ENCODE data around the gene LLPH. TPM values are rescaled to one million over a fixed set of nuclear protein-coding genes. Genes with fewer than 3 reads are reported as not detected.
A peak's percentile ranks its signal among the peaks of the same experiment; 100 is the strongest.

LLPH gene
- total and polyA plus RNA-seq, 9 donors: 3.3 to 56.0 (median 21.5) TPM

- DNase-seq: no peak
- H3K9me3 ChIP-seq: no peaks in the 10 kb centered on the region
- no peaks in the 10 kb centered on the region for H3K4me1 ChIP-seq (ENCODE audit: insufficient read depth)
- TF ChIP-seq POLR2A (IDR thresholded peaks at IDR 0.05): no peak
- TF ChIP-seq EP300 (IDR thresholded peaks at IDR 0.05): no peak
- no peak for TF ChIP-seq CTCF (IDR thresholded peaks at IDR 0.05)
- no peaks in the 10 kb centered on the region for H3K27me3 ChIP-seq
- intact Hi-C loops (cut with DNase I): loop anchor here in 1 of 4 donors (10.0 kb wide), 1 partner anchor 1214 kb away; no protein-coding TSS in a partner anchor
- 68 to 71% (median 70%) methylated on average over 4 of the region's 4 CpGs for WGBS, 3 donors
- no peak overlapping the region for H3K27ac ChIP-seq
- no peak overlapping the region for H3K4me3 ChIP-seq
- no peaks in the 10 kb centered on the region for H3K36me3 ChIP-seq
Measured at GRCh38 chr12:66109056-66109455, 21.5 kb downstream of the LLPH start.

- Histone ChIP-seq H3K9me3 (no peaks in the 10 kb centered on the region), H3K4me3 (no peak overlapping the region), H3K36me3 (no peaks in the 10 kb centered on the region), H3K27ac (no peak overlapping the region), H3K27me3 (no peaks in the 10 kb centered on the region), H3K4me1 (ENCODE audit: insufficient read depth) (no peaks in the 10 kb centered on the region)
- WGBS, 3 donors: 85 to 95% (median 94%) methylated on average over 1 of the region's 1 CpG
- TF ChIP-seq EP300 (IDR thresholded peaks at IDR 0.05) (no peak), CTCF (IDR thresholded peaks at IDR 0.05) (no peak), POLR2A (IDR thresholded peaks at IDR 0.05) (no peak)
- intact Hi-C loops (cut with DNase I): loop anchor here in 1 of 4 donors (10.0 kb wide), 1 partner anchor 1214 kb away; no protein-coding TSS in a partner anchor
- DNase-seq: no peak
Measured at GRCh38 chr12:66108386-66108785, 22.2 kb downstream of the LLPH start.

- H3K27ac ChIP-seq: no peak overlapping the region
- intact Hi-C loops (cut with DNase I): loop anchor here in 1 of 4 donors (10.0 kb wide), 1 partner anchor 1213 kb away; no protein-coding TSS in a partner anchor
- TF ChIP-seq CTCF (IDR thresholded peaks at IDR 0.05) (peak; percentile 59 to 73 (median 60)), POLR2A (IDR thresholded peaks at IDR 0.05) (no peak)
- DNase-seq: peak in 3 of 5 donors; percentile 26 to 66 (median 39)
- no peak overlapping the region for H3K4me3 ChIP-seq
- no peaks in the 10 kb centered on the region for H3K9me3 ChIP-seq
- WGBS, 3 donors: 31 to 38% (median 34%) methylated on average over 9 of the region's 9 CpGs
- no peaks in the 10 kb centered on the region for H3K27me3 ChIP-seq
- H3K4me1 ChIP-seq (ENCODE audit: insufficient read depth): no peaks in the 10 kb centered on the region
- H3K36me3 ChIP-seq: no peaks in the 10 kb centered on the region
Measured at GRCh38 chr12:66107451-66107915, 23.1 kb downstream of the LLPH start.

- intact Hi-C loops (cut with DNase I): loop anchor here in 2 of 4 donors (5.0 to 10.0 kb wide), 2 partner anchors 1206 to 1208 kb away; no protein-coding TSS in a partner anchor
- Histone ChIP-seq H3K27me3 (no peaks in the 10 kb centered on the region), H3K27ac (no peak overlapping the region), H3K4me1 (ENCODE audit: insufficient read depth) (no peaks in the 10 kb centered on the region), H3K36me3 (no peaks in the 10 kb centered on the region), H3K9me3 (no peaks in the 10 kb centered on the region), H3K4me3 (no peak overlapping the region)
- 90 to 96% (median 91%) methylated on average over 3 of the region's 3 CpGs for WGBS, 3 donors
- no peak for DNase-seq
- no peak for TF ChIP-seq POLR2A (IDR thresholded peaks at IDR 0.05)
- no peak for TF ChIP-seq CTCF (IDR thresholded peaks at IDR 0.05)
- no peak for TF ChIP-seq EP300 (IDR thresholded peaks at IDR 0.05)
Measured at GRCh38 chr12:66103016-66103913, 27.3 kb downstream of the LLPH start.
